ENCODE data around the gene SWT1.
"Not testable (repeated sequence)": the region's sequence is repeated elsewhere in the genome, so short reads cannot be mapped to it uniquely, and the experiment has no call there.

Gene SWT1

DNA sequence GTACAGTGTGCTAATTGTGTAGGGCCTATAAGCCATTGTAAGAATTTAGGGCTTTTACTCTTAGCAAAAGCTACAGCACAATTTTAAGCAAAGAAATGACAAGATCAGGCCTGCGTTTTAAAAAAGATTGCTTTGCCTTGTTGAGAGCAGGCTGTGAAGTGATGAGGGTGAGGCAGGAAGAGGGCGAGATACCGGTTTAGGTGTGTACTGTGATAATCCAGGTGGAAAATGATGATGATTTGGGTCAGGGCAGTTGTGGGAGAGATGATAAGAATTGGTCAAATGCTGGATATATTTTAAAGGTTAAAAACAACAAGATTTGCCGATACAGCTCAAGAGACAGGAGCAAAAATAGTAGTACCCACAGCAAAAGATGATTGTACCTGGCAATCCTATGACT is 72.0 kb downstream of the SWT1 start:
- no CpG with 5 or more reads among the region's 4 CpGs for WGBS (ENCODE audit: insufficient coverage, insufficient read length)
- Histone ChIP-seq H3K4me1 (ENCODE audit: control insufficient read depth, insufficient read depth, low read length) (no peaks in the 10 kb centered on the region), H3K27ac (ENCODE audit: low read length) (no peak overlapping the region), H3K9me3 (ENCODE audit: control insufficient read depth, insufficient read depth, low read length) (no peaks in the 10 kb centered on the region), H3K27me3 (ENCODE audit: control insufficient read depth, insufficient read depth, low read length) (no peaks in the 10 kb centered on the region), H3K36me3 (ENCODE audit: control insufficient read depth, insufficient read depth, low read length) (no peaks in the 10 kb centered on the region), H3K4me3 (ENCODE audit: low read length) (no peak overlapping the region)
- DNase-seq (ENCODE audit: low read depth, low spot score), result no peak

DNA sequence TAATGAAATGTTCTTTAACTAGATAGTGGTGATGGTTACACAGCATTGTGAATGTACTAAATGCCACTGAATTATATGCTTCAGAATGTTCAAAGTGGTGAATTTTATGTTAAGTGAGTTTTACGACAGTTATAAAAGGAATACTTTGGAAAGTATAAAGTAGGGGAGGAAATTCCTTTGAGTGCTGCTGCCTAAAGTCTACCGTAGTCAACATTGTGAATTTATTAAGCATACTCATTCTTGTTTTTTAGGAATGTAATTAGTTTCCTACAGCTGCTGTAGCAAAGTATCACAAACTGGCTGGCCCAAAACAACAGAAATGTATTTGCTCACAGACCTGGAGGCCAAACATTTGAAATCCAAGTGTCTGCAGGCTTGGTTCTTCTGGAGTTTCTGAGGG is 73.0 kb downstream of the SWT1 start:
- no peak overlapping the region for H3K27ac ChIP-seq (ENCODE audit: low read length)
- no peak for DNase-seq (ENCODE audit: low read depth, low spot score)
- H3K27me3 ChIP-seq (ENCODE audit: control insufficient read depth, insufficient read depth, low read length), result no peaks in the 10 kb centered on the region
- H3K4me1 ChIP-seq (ENCODE audit: control insufficient read depth, insufficient read depth, low read length), result no peaks in the 10 kb centered on the region
- WGBS (ENCODE audit: insufficient coverage, insufficient read length), result 100% methylated on average over 1 of the region's 2 CpGs
- H3K9me3 ChIP-seq (ENCODE audit: control insufficient read depth, insufficient read depth, low read length), result no peaks in the 10 kb centered on the region
- no peak overlapping the region for H3K4me3 ChIP-seq (ENCODE audit: low read length)
- no peaks in the 10 kb centered on the region for H3K36me3 ChIP-seq (ENCODE audit: control insufficient read depth, insufficient read depth, low read length)

DNA sequence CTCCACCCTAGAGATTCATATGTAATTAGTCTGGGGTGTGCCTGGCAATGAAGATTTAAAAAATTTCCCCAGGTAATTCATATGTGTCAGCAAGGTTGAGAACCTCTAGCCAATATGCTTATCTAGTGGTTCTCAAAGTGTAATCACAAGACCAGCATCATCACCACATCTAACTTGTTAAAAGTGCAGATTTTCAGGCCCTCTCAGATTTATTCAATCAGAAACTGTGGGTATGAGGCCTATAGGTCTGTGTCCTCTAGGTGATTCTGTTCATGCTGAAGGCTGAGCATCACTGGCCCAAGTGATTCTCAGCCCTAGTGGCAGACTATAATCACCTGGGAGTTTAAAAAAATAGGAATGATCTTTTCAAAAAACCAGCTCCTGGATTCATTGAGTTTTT is 75.9 kb downstream of the SWT1 start:
- H3K36me3 ChIP-seq (ENCODE audit: control insufficient read depth, insufficient read depth, low read length), result no peaks in the 10 kb centered on the region
- H3K4me3 ChIP-seq (ENCODE audit: low read length), result no peak overlapping the region
- no peak overlapping the region for H3K27ac ChIP-seq (ENCODE audit: low read length)
- DNase-seq (ENCODE audit: low read depth, low spot score), result no peak
- no peaks in the 10 kb centered on the region for H3K27me3 ChIP-seq (ENCODE audit: control insufficient read depth, insufficient read depth, low read length)
- no peaks in the 10 kb centered on the region for H3K9me3 ChIP-seq (ENCODE audit: control insufficient read depth, insufficient read depth, low read length)
- H3K4me1 ChIP-seq (ENCODE audit: control insufficient read depth, insufficient read depth, low read length), result no peaks in the 10 kb centered on the region

DNA sequence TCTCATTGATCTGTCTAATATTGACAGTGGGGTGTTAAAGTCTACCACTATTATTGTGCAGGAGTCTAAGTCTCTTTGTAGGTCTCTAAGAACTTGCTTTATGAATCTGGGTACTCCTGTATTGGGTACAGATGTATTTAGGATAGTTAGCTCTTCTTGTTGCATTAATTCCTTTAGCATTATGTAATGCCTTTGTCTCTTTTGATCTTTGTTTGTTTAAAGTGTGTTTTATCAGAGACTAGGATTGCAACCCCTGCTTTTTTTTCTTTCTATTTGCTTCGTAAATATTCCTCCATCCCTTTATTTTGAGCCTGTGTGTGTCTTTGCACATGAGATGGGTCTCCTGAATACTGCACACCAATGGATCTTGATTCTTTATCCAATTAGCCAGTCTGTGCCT is 77.2 kb downstream of the SWT1 start:
- H3K27ac ChIP-seq (ENCODE audit: low read length); H3K27me3 ChIP-seq (ENCODE audit: control insufficient read depth, insufficient read depth, low read length); H3K4me3 ChIP-seq (ENCODE audit: low read length); H3K36me3 ChIP-seq (ENCODE audit: control insufficient read depth, insufficient read depth, low read length); H3K9me3 ChIP-seq (ENCODE audit: control insufficient read depth, insufficient read depth, low read length); DNase-seq (ENCODE audit: low read depth, low spot score); H3K4me1 ChIP-seq (ENCODE audit: control insufficient read depth, insufficient read depth, low read length): not testable (repeated sequence)
- no CpG with 5 or more reads among the region's 1 CpG for WGBS (ENCODE audit: insufficient coverage, insufficient read length)

DNA sequence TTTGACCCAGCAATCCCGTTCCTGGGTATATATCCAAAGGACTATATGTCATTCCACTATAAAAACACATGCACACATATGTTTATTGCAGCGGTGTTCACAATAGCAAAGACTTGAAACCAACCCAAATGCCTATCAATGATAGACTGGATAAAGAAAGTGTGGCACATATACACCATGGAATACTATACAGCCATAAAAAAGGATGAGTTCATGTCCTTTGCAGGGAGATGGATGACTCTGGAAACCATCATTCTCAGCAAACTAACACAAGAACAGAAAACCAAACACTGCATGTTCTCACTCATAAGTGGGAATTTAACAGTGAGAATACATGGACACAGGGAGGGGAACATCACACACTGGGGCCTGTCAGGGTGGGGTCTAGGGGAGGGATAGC is 80.2 kb downstream of the SWT1 start:
- not testable (repeated sequence) for H3K36me3 ChIP-seq (ENCODE audit: control insufficient read depth, insufficient read depth, low read length)
- no CpG with 5 or more reads among the region's 2 CpGs for WGBS (ENCODE audit: insufficient coverage, insufficient read length)

GRCh38 chr1:185237661-185238060 is 80.7 kb downstream of the SWT1 start:
- H3K4me1 ChIP-seq (ENCODE audit: control insufficient read depth, insufficient read depth, low read length), result no peaks in the 10 kb centered on the region
- WGBS (ENCODE audit: insufficient coverage, insufficient read length), result no CpG with 5 or more reads among the region's 1 CpG
- H3K9me3 ChIP-seq (ENCODE audit: control insufficient read depth, insufficient read depth, low read length), result no peaks in the 10 kb centered on the region
- no peak overlapping the region for H3K4me3 ChIP-seq (ENCODE audit: low read length)
- H3K27ac ChIP-seq (ENCODE audit: low read length), result no peak overlapping the region
- H3K36me3 ChIP-seq (ENCODE audit: control insufficient read depth, insufficient read depth, low read length), result no peaks in the 10 kb centered on the region
- no peaks in the 10 kb centered on the region for H3K27me3 ChIP-seq (ENCODE audit: control insufficient read depth, insufficient read depth, low read length)
- DNase-seq (ENCODE audit: low read depth, low spot score), result no peak

More for the DNA sequence above, 80.2 kb downstream of the SWT1 start:
- not testable (repeated sequence) for H3K27ac ChIP-seq (ENCODE audit: low read length); DNase-seq (ENCODE audit: low read depth, low spot score); H3K4me1 ChIP-seq (ENCODE audit: control insufficient read depth, insufficient read depth, low read length); H3K9me3 ChIP-seq (ENCODE audit: control insufficient read depth, insufficient read depth, low read length); H3K27me3 ChIP-seq (ENCODE audit: control insufficient read depth, insufficient read depth, low read length); H3K4me3 ChIP-seq (ENCODE audit: low read length)

- H3K9me3 ChIP-seq (ENCODE audit: control insufficient read depth, insufficient read depth, low read length), result no peaks in the 10 kb centered on the region
- H3K27me3 ChIP-seq (ENCODE audit: control insufficient read depth, insufficient read depth, low read length), result no peaks in the 10 kb centered on the region
- H3K27ac ChIP-seq (ENCODE audit: low read length), result no peak overlapping the region
- WGBS (ENCODE audit: insufficient coverage, insufficient read length), result no CpG with 5 or more reads among the region's 1 CpG
- no peak for DNase-seq (ENCODE audit: low read depth, low spot score)
- H3K4me1 ChIP-seq (ENCODE audit: control insufficient read depth, insufficient read depth, low read length), result no peaks in the 10 kb centered on the region
- no peak overlapping the region for H3K4me3 ChIP-seq (ENCODE audit: low read length)
- no peaks in the 10 kb centered on the region for H3K36me3 ChIP-seq (ENCODE audit: control insufficient read depth, insufficient read depth, low read length)
These were observed 81.5 kb downstream of the SWT1 start for GRCh38 chr1:185238447-185238846.

DNA sequence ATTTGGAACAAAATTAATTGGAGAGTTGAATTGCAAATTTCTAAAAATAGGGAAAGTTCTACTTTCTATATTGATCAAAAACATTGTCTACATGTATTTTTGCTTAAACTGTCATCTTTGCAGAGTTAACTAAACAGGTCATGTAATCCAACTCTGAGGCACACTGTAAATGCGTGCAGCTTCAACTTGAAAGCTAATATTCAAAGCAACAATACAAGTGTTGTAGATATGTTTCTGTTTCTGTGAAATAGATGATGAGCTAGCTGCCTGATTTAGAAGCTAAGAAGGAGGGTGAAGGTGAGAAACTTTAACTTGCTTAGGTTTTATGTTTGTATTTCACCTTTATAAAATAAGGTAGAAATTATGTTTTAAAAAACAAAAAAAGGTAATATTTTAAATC is 82.9 kb downstream of the SWT1 start:
- Histone ChIP-seq H3K9me3 (ENCODE audit: control insufficient read depth, insufficient read depth, low read length) (no peaks in the 10 kb centered on the region), H3K4me1 (ENCODE audit: control insufficient read depth, insufficient read depth, low read length) (no peaks in the 10 kb centered on the region), H3K27me3 (ENCODE audit: control insufficient read depth, insufficient read depth, low read length) (no peaks in the 10 kb centered on the region), H3K36me3 (ENCODE audit: control insufficient read depth, insufficient read depth, low read length) (no peaks in the 10 kb centered on the region), H3K27ac (ENCODE audit: low read length) (no peak overlapping the region), H3K4me3 (ENCODE audit: low read length) (no peak overlapping the region)
- no CpG with 5 or more reads among the region's 1 CpG for WGBS (ENCODE audit: insufficient coverage, insufficient read length)
- no peak for DNase-seq (ENCODE audit: low read depth, low spot score)

DNA sequence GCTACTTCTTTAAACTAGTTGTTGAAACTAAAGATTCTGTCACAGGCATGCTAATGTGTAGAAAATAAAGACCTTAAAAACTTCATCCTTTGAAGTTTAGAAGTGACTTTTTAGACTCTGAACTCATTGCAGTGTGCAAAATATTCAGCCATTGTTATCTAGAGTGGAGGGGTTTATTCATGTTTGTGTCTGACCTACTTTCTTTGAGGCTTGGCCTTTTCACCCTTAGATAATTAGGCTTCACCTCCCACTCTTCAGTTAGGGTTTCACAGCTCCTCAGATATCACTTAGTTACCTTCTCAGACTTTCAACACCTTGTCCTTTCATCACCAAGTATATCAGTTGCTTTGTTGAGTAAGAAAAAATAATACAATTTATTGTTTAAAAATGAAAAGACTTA is 84.2 kb downstream of the SWT1 start:
- no peaks in the 10 kb centered on the region for H3K4me1 ChIP-seq (ENCODE audit: control insufficient read depth, insufficient read depth, low read length)
- H3K27me3 ChIP-seq (ENCODE audit: control insufficient read depth, insufficient read depth, low read length), result no peaks in the 10 kb centered on the region
- no peak overlapping the region for H3K4me3 ChIP-seq (ENCODE audit: low read length)
- DNase-seq (ENCODE audit: low read depth, low spot score), result no peak
- H3K27ac ChIP-seq (ENCODE audit: low read length), result no peak overlapping the region
- H3K36me3 ChIP-seq (ENCODE audit: control insufficient read depth, insufficient read depth, low read length), result no peaks in the 10 kb centered on the region
- no peaks in the 10 kb centered on the region for H3K9me3 ChIP-seq (ENCODE audit: control insufficient read depth, insufficient read depth, low read length)

- no peaks in the 10 kb centered on the region for H3K4me1 ChIP-seq (ENCODE audit: control insufficient read depth, insufficient read depth, low read length)
- no peaks in the 10 kb centered on the region for H3K9me3 ChIP-seq (ENCODE audit: control insufficient read depth, insufficient read depth, low read length)
- H3K27ac ChIP-seq (ENCODE audit: low read length), result no peak overlapping the region
- H3K4me3 ChIP-seq (ENCODE audit: low read length), result no peak overlapping the region
- DNase-seq (ENCODE audit: low read depth, low spot score), result no peak
- no CpG with 5 or more reads among the region's 3 CpGs for WGBS (ENCODE audit: insufficient coverage, insufficient read length)
- H3K36me3 ChIP-seq (ENCODE audit: control insufficient read depth, insufficient read depth, low read length), result no peaks in the 10 kb centered on the region
- no peaks in the 10 kb centered on the region for H3K27me3 ChIP-seq (ENCODE audit: control insufficient read depth, insufficient read depth, low read length)
These were observed 87.2 kb downstream of the SWT1 start for GRCh38 chr1:185244015-185244747.

DNA sequence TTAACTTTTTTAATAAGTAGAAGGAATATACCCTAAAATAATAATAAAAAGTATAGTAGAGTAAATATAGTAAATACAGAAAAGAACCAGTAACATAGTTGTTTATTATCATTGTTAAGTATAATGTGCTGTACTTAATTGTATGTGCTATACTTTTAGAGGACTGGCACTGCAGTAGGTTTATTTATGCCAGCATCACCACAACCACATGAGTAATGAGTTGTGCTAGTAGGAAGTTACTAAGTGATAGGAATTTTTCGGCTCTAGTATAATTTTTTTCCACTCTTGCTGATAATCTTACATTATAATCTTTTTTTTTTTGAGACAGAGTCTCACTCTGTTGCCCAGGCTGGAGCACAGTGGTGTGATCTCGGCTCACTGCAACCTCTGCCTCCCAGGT is 88.5 kb downstream of the SWT1 start:
- Histone ChIP-seq H3K9me3 (ENCODE audit: control insufficient read depth, insufficient read depth, low read length) (no peaks in the 10 kb centered on the region), H3K4me3 (ENCODE audit: low read length) (no peak overlapping the region), H3K27ac (ENCODE audit: low read length) (no peak overlapping the region), H3K27me3 (ENCODE audit: control insufficient read depth, insufficient read depth, low read length) (no peaks in the 10 kb centered on the region), H3K36me3 (ENCODE audit: control insufficient read depth, insufficient read depth, low read length) (no peaks in the 10 kb centered on the region), H3K4me1 (ENCODE audit: control insufficient read depth, insufficient read depth, low read length) (no peaks in the 10 kb centered on the region)
- no CpG with 5 or more reads among the region's 2 CpGs for WGBS (ENCODE audit: insufficient coverage, insufficient read length)
- no peak for DNase-seq (ENCODE audit: low read depth, low spot score)

Data from iPS DF 6.9 (cell line).